Gastroesophageal sphincter (tissue), 4 donors: ENCODE results near the gene RNF168. TPM values are rescaled to one million over a fixed set of nuclear protein-coding genes. Genes with fewer than 3 reads are reported as not detected.

Experiments
- ATAC-seq: fragments of 150-250 bp; one replicate; pipeline ENCODE4 v1.9.1; 2016; ENCODE audit warnings: mild to moderate bottlenecking, moderate library complexity
- H3K27ac ChIP-seq, 4 donors: fragments of 200-600 bp; sonication (generic) in 3 of 4; 1 replicate in 3 of 4; 2 replicates in 1 of 4; pipeline ENCODE4 v1.5.1; 2016 to 2019
- H3K27me3 ChIP-seq: fragments of 200-600 bp; sonication (generic); one replicate; pipeline ENCODE4 v1.5.1; 2019
- H3K36me3 ChIP-seq, 2 donors: fragments of 200-600 bp; sonication (generic); one replicate each; pipeline ENCODE4 v1.5.1; 2019; ENCODE audit warnings: control low read depth in 1 of 2
- H3K4me1 ChIP-seq, 3 donors: fragments of 200-600 bp; sonication (generic); 1 replicate in 2 of 3; 2 replicates in 1 of 3; pipeline ENCODE4 v1.5.1; 2016 to 2019; ENCODE audit warnings: control low read depth in 2 of 3
- H3K4me3 ChIP-seq, 2 donors: fragments of 200-600 bp; sonication (generic); one replicate each; pipeline ENCODE4 v1.5.1; 2019; ENCODE audit warnings: mild to moderate bottlenecking in 1 of 2, moderate library complexity in 1 of 2
- H3K9me3 ChIP-seq, 3 donors: fragments of 200-600 bp; sonication (generic); one replicate each; pipeline ENCODE4 v1.5.1; 2017 to 2019; ENCODE audit warnings: control low read depth in 2 of 3
- CTCF ChIP-seq, 4 experiments: fragments of 200-600 bp in 2 of 4; fragments of 450-650 bp in 2 of 4; sonication (generic) in 1 of 4; IDR thresholded peaks; one replicate each; pipeline ENCODE4 v1.5.1; 2017 to 2019; ENCODE audit warnings: antibody characterized with exemption in 4 of 4, mild to moderate bottlenecking in 2 of 4, moderate library complexity in 2 of 4
- EP300 ChIP-seq: sonication (generic); formaldehyde crosslinking; IDR thresholded peaks from one replicate; pipeline ENCODE4 v1.6.1; 2017; ENCODE audit warnings: antibody characterized with exemption, mild to moderate bottlenecking
- POLR2A ChIP-seq, 2 donors: fragments of 450-650 bp; IDR thresholded peaks; one replicate each; pipeline ENCODE4 v1.6.1; 2017; ENCODE audit warnings: antibody characterized with exemption in 2 of 2, mild to moderate bottlenecking in 2 of 2, moderate library complexity in 1 of 2
- POLR2AphosphoS5 ChIP-seq: sonication (generic); formaldehyde crosslinking; IDR thresholded peaks from one replicate; pipeline ENCODE4 v1.6.1; 2017; ENCODE audit warnings: antibody characterized with exemption
- WGBS, 2 donors: methylation state at CpG; one replicate each; pipeline ENCODE4 v1.1.5; 2018; ENCODE audit warnings: low coverage in 1 of 2; 5-methylcytosine and 5-hydroxymethylcytosine counted together
- small RNA-seq, 4 donors: library from RNA; depleted of rRNA; stranded (forward); fragments of <200 nt; gene quantifications; one replicate each; pipeline ENCODE3, GENCODE V24; 2016
- total RNA-seq, 4 donors: library from RNA; depleted of rRNA; stranded (reverse); fragments of >200 nt; gene quantifications; one replicate each; pipeline ENCODE4 v1.1.0, GENCODE V29; 2016

Gene RNF168
- total RNA-seq, 4 donors from 2014 or later = 19.4 to 26.0 (median 23.7) TPM

GRCh38 chr3:196419386-196419785 is 84.2 kb downstream of the RNF168 start:
- H3K27me3 ChIP-seq = no peaks in the 10 kb centered on the region
- no peaks in the 10 kb centered on the region for H3K9me3 ChIP-seq
- 86 to 87% methylated on average over 6 of the region's 6 CpGs for WGBS, 2 donors
- no peak overlapping the region for H3K27ac ChIP-seq
- no peaks in the 10 kb centered on the region for H3K36me3 ChIP-seq
- H3K4me3 ChIP-seq = no peak overlapping the region
- no peak for TF ChIP-seq EP300
- no peak for TF ChIP-seq POLR2A (IDR thresholded peaks at IDR 0.05)
- no peak for TF ChIP-seq CTCF (IDR thresholded peaks at IDR 0.05)
- no peak for TF ChIP-seq POLR2AphosphoS5
- H3K4me1 ChIP-seq = peaks cover 0 to 79% (median 6%) of the 10 kb centered on the region in 3 donors
- ATAC-seq = no peak

Small RNAs within 50 kb of the gene (small RNA-seq; reads per million reads assigned to genes)
- 0 reads per million in 4 donors for gene AC083822.1
- gene AC117490.1 = 0 reads per million in 4 donors
- gene RPS29P3 = 0 reads per million in 4 donors

Other genes with a start within 250 kb of the RNF168 start
- 10 to 100 TPM; 60.3 to 92.6 (median 81.0) TPM for gene PCYT1A, start 216.0 kb downstream of the RNF168 start, total RNA-seq
- 10 to 100 TPM in 3 of 4 donors, 1 to 10 TPM in 1; 9.2 to 18.7 (median 10.8) TPM for gene DYNLT2B, start 185.5 kb downstream of the RNF168 start, total RNA-seq
- gene TM4SF19, start 165.4 kb downstream of the RNF168 start, total RNA-seq = 1 to 10 TPM in 1 of 4 donors, under 1 TPM in 1, not detected in 2; 0.35 to 2.6 TPM
- gene UBXN7, start 71.3 kb downstream of the RNF168 start, total RNA-seq = 10 to 100 TPM; 17.1 to 24.1 (median 22.0) TPM
- gene SMCO1, start 11.6 kb upstream of the RNF168 start, total RNA-seq = not detected
- 1 to 10 TPM; 3.3 to 8.1 (median 6.8) TPM for gene WDR53, start 64.8 kb upstream of the RNF168 start, total RNA-seq
- gene FBXO45, start 64.9 kb upstream of the RNF168 start, total RNA-seq = 10 to 100 TPM in 3 of 4 donors, 1 to 10 TPM in 1; 9.8 to 16.6 (median 13.4) TPM
- gene NRROS, start 135.9 kb upstream of the RNF168 start, total RNA-seq = 10 to 100 TPM in 1 of 4 donors, 1 to 10 TPM in 3; 6.6 to 14.2 (median 8.4) TPM
- gene CEP19, start 208.5 kb upstream of the RNF168 start, total RNA-seq = 1 to 10 TPM; 1.1 to 4.9 (median 2.9) TPM
- gene PIGX, start 208.6 kb upstream of the RNF168 start, total RNA-seq = 10 to 100 TPM; 23.8 to 35.6 (median 30.4) TPM
- 10 to 100 TPM; 46.5 to 69.5 (median 61.8) TPM for gene PAK2, start 236.1 kb upstream of the RNF168 start, total RNA-seq